Activated naive CD4-positive, alpha-beta T cell treated with anti-CD3 and anti-CD28 coated beads, Interleukin-2, amount 50 U/mL, for 24 hours (primary cell): ENCODE data around the gene CSNK1D.

Experiments used
- H3K27ac Mint-ChIP-seq: one replicate; pipeline ENCODE4 v1.8.0; 2021; ENCODE audit warnings: mild to moderate bottlenecking, mixed read lengths
- H3K27me3 Mint-ChIP-seq: one replicate; pipeline ENCODE4 v1.8.0; 2021; ENCODE audit warnings: mixed read lengths
- H3K36me3 Mint-ChIP-seq: one replicate; pipeline ENCODE4 v1.8.0; 2021; ENCODE audit warnings: mixed read lengths
- H3K4me1 Mint-ChIP-seq: one replicate; pipeline ENCODE4 v1.8.0; 2021; ENCODE audit warnings: mixed read lengths
- H3K4me3 Mint-ChIP-seq: one replicate; pipeline ENCODE4 v1.8.0; 2021; ENCODE audit warnings: mild to moderate bottlenecking, mixed read lengths
- H3K9me3 Mint-ChIP-seq: one replicate; pipeline ENCODE4 v1.8.0; 2021; ENCODE audit warnings: mixed read lengths

CSNK1D gene

GRCh38 chr17:82273327-82274133 lies at the start of gene CSNK1D:
CSNK1D (minus strand) TSS chr17:82273700; CDS start chr17:82273381, 319 bp downstream.
- no peaks in the 10 kb centered on the region for H3K9me3 Mint-ChIP-seq
- peak within 1 kb of the TSS; percentile 94 for H3K4me3 Mint-ChIP-seq
- H3K27me3 Mint-ChIP-seq = no peaks in the 10 kb centered on the region
- peaks cover 4% of the 10 kb centered on the region for H3K36me3 Mint-ChIP-seq
- H3K4me1 Mint-ChIP-seq = peaks cover 39% of the 10 kb centered on the region
- peak within 1 kb of the TSS; percentile 99 for H3K27ac Mint-ChIP-seq

- peak overlapping the region; percentile 88 for H3K4me3 Mint-ChIP-seq
- H3K27ac Mint-ChIP-seq = peak overlapping the region; percentile 90
- peaks cover 22% of the 10 kb centered on the region for H3K4me1 Mint-ChIP-seq
- H3K9me3 Mint-ChIP-seq = no peaks in the 10 kb centered on the region
- no peaks in the 10 kb centered on the region for H3K36me3 Mint-ChIP-seq
- H3K27me3 Mint-ChIP-seq = no peaks in the 10 kb centered on the region
These were observed 49.3 kb upstream of the CSNK1D start for GRCh38 chr17:82322526-82323453.

GRCh38 chr17:82321947-82322466 lies 48.5 kb upstream of the CSNK1D start:
- peak overlapping the region; percentile 88 for H3K4me3 Mint-ChIP-seq
- no peaks in the 10 kb centered on the region for H3K9me3 Mint-ChIP-seq
- H3K4me1 Mint-ChIP-seq = peaks cover 22% of the 10 kb centered on the region
- no peaks in the 10 kb centered on the region for H3K36me3 Mint-ChIP-seq
- no peaks in the 10 kb centered on the region for H3K27me3 Mint-ChIP-seq
- H3K27ac Mint-ChIP-seq = peak overlapping the region; percentile 90

DNA sequence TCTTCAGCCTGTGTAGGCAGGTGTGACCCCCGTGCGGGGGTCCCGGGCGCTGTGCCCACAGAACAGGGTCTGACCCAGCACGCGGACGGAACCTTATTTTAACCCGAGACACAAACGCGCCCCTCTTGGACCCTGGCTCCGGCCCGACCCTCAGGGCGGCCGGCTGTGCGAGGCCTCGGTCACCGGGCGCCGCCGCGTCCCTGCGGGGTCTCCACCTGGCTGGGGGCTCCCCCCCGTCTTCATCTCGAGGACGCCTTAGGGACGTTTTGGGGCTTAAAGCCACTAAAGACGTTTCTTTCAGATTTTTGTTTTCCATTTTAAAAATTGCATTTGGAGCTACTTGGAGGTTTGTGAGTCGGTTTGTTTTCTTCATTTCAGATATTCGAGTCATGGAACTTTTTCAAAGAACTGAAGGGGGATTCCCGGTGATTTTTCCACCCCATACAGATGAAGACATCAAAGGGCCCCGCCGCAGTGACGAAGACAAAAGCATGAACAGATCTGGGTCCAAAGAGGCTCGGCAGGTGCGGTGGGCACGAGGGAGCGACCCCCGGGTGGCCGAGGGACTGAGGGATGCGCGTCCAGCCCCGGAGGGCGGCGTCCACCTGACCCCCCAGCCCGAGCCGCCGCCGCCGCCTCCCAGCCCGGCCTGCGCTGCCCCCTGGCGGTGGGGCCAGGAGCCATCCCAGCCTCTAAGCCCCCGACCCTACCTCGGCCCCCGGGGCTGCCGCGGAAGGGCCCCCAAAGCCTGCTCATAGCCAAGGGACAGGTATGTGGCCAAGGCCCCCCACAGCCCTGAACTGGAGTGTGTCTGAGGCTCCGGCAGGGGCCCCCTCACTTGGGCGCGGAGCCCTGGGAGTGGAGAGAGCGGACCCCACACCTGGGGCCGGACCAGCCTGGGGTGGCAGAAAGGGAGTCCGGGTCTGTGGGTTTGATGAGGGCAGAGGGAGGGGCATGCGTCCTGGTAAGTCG lies 47.7 kb upstream of the CSNK1D start:
- no peaks in the 10 kb centered on the region for H3K9me3 Mint-ChIP-seq
- no peaks in the 10 kb centered on the region for H3K27me3 Mint-ChIP-seq
- peaks cover 22% of the 10 kb centered on the region for H3K4me1 Mint-ChIP-seq
- no peaks in the 10 kb centered on the region for H3K36me3 Mint-ChIP-seq
- peak overlapping the region; percentile 99 for H3K27ac Mint-ChIP-seq
- H3K4me3 Mint-ChIP-seq = peak overlapping the region; percentile 88

- Mint-ChIP-seq H3K4me3 (peak overlapping the region; percentile 49), H3K27ac (peak overlapping the region; percentile 99), H3K4me1 (peaks cover 28% of the 10 kb centered on the region)
These were observed 46.8 kb upstream of the CSNK1D start for GRCh38 chr17:82320140-82320840.

GRCh38 chr17:82319619-82320062 lies 46.1 kb upstream of the CSNK1D start:
- peaks cover 22% of the 10 kb centered on the region for H3K4me1 Mint-ChIP-seq
- H3K4me3 Mint-ChIP-seq = no peak overlapping the region
- H3K36me3 Mint-ChIP-seq = peaks cover 3% of the 10 kb centered on the region
- no peaks in the 10 kb centered on the region for H3K9me3 Mint-ChIP-seq
- no peak overlapping the region for H3K27ac Mint-ChIP-seq
- H3K27me3 Mint-ChIP-seq = no peaks in the 10 kb centered on the region

More at GRCh38 chr17:82320140-82320840, 46.8 kb upstream of the CSNK1D start:
- Mint-ChIP-seq H3K36me3 (peaks cover 3% of the 10 kb centered on the region), H3K27me3 (no peaks in the 10 kb centered on the region), H3K9me3 (no peaks in the 10 kb centered on the region)

DNA sequence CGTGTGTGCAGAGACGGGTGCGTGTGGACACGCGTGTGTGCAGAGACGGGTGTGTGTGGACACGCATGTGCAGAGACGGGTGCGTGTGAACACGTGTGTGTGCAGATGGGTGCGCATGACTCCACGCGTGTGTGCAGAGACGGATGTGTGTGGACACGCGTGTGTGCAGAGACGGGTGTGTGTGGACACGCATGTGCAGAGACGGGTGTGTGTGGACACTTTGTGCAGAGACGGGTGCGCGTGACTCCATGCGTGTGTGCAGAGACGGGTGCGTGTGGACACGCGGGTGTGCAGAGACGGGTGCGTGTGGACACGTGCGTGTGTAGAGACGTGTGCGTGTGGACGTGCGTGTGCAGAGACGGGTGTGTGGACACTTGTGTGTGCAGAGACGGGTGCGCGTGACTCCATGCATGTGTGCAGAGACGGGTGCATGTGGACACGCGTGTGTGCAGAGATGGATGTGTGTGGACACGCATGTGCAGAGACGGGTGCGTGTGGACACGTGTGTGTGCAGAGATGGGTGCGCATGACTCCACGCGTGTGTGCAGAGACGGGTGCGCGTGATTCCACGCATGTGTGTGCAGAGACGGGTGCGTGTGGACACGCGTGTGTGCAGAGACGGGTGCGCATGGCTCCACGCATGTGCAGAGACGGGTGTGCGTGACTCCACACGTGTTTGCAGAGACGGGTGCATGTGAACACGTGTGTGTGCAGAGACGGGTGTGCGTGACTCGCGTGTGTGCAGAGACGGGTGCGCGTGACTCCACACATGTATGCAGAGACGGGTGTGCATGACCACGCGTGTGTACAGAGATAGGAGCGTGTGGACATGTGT lies 45.5 kb upstream of the CSNK1D start:
- H3K27me3 Mint-ChIP-seq = no peaks in the 10 kb centered on the region
- peaks cover 20% of the 10 kb centered on the region for H3K4me1 Mint-ChIP-seq

DNA sequence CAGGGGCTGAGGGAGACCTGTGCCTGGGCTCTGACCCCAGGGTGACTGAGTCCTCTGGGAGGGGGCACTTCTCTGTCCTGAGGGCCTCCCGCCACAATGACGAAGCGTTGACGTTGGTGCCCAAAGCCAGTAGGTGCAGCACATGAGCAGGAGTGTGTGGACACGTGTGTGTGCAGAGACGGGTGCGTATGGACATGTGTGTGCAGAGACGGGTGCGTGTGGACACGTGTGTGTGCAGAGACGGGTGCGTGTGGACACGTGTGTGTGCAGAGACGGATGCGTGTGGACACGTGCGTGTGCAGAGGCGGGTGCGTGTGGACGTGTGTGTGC lies 44.6 kb upstream of the CSNK1D start:
- peaks cover 5% of the 10 kb centered on the region for H3K36me3 Mint-ChIP-seq
- H3K4me1 Mint-ChIP-seq = peaks cover 27% of the 10 kb centered on the region
- no peaks in the 10 kb centered on the region for H3K27me3 Mint-ChIP-seq
- H3K9me3 Mint-ChIP-seq = no peaks in the 10 kb centered on the region
- no peak overlapping the region for H3K27ac Mint-ChIP-seq
- no peak overlapping the region for H3K4me3 Mint-ChIP-seq

More for the DNA sequence above, 45.5 kb upstream of the CSNK1D start:
- no peak overlapping the region for H3K27ac Mint-ChIP-seq
- H3K4me3 Mint-ChIP-seq = no peak overlapping the region
- H3K9me3 Mint-ChIP-seq = no peaks in the 10 kb centered on the region
- peaks cover 3% of the 10 kb centered on the region for H3K36me3 Mint-ChIP-seq

- H3K36me3 Mint-ChIP-seq = peaks cover 5% of the 10 kb centered on the region
These were observed 44.1 kb upstream of the CSNK1D start, which contains the start of gene CD7 for GRCh38 chr17:82317394-82318168. CD7 (minus strand) TSS chr17:82317608; CDS start chr17:82317495, 113 bp downstream.

DNA sequence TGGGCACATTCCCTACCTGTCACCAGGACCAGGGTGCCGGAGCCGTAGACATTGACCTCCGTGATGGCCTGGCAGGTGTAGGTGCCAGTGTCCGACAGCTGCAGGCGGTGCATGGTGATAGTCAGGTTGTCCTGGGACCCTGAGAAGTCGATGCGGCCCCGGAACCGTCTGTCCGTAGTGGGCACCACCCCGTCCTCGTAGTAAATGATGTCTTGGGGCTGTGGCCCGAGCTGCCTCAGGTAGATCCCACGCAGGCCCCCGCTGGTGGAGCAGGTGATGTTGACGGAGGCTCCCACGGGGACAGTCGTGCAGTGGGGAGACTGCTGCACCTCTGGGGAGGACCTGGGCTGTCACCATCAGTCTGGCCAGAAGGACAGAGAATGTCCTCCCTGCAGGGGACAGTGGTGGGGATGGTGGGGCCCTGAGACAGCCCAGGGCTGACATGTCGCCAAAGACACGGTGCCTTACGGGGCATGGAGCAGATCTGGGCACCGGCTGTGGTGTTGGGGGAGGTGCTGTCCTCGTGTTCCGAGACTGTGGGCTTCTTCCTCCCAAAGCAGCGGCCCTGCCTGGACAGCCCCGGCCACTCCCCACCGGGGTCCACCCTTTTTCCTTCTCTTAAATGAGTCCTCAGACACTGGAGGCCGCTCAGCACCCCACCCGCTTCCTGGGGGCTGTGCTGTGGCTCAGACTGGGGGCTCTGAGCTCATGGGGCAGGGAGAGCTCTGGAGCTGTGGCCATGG lies 43.3 kb upstream of the CSNK1D start:
- H3K4me3 Mint-ChIP-seq = no peak overlapping the region

More at GRCh38 chr17:82317394-82318168, 44.1 kb upstream of the CSNK1D start, which contains the start of gene CD7:
- peak within 1 kb of the TSS; percentile 90 for H3K27ac Mint-ChIP-seq
- no peak within 1 kb of the TSS for H3K4me3 Mint-ChIP-seq
- no peaks in the 10 kb centered on the region for H3K9me3 Mint-ChIP-seq
- peaks cover 27% of the 10 kb centered on the region for H3K4me1 Mint-ChIP-seq
- no peaks in the 10 kb centered on the region for H3K27me3 Mint-ChIP-seq

GRCh38 chr17:82315703-82316358 lies 42.3 kb upstream of the CSNK1D start:
- Mint-ChIP-seq H3K9me3 (no peaks in the 10 kb centered on the region), H3K27me3 (no peaks in the 10 kb centered on the region), H3K36me3 (peaks cover 5% of the 10 kb centered on the region), H3K27ac (peak overlapping the region; percentile 98), H3K4me3 (no peak overlapping the region), H3K4me1 (peaks cover 17% of the 10 kb centered on the region)

More for the DNA sequence above, 43.3 kb upstream of the CSNK1D start:
- Mint-ChIP-seq H3K9me3 (no peaks in the 10 kb centered on the region), H3K27ac (peak overlapping the region; percentile 90), H3K4me1 (peaks cover 22% of the 10 kb centered on the region), H3K27me3 (no peaks in the 10 kb centered on the region), H3K36me3 (peaks cover 5% of the 10 kb centered on the region)
